Measurements from ENCODE around the gene ZNF805. TPM values are rescaled to one million over a fixed set of nuclear protein-coding genes. Genes with fewer than 3 reads are reported as not detected.

The ZNF805 gene
- total RNA-seq, 2 experiments from 2014 or later = 33.1 to 33.7 TPM

DNA sequence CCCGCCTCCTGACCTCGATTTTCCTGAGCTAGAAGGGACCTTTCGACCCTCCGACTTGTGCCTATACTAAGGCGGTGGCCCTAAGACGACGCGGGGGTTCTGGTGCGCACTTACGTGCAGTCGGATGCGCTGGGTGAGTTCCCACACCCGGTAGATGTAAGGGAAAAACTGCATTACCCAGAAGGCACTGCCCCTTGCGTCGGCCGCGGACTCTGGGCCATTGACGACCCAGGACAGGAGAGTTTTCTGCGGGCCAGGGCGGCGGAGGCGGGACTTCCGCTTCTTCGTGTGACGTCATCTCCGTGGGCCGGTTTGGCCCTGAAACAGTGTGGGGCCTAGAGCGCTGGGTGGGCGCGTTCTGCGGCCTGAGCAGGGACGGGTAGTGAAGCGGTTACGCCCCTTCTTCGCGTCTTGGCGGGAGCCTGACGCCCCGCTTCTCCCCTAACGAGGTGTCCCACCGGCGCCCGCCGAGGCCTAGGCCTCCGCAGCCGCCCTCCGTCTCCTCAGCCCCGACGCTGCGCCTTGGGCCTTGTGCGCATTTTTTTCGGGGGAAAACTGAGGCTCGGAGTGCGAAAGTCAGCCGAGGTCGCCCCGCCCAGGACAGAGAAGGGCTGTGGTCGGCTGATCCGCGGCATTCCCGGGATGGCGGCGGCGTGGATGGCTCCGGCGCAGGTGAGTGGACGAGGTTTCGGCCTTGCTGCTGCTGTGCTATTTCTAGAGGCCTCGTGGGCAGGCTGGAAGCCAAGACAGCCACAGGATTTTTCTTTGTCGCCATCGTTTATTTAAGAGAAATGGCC lies 39.9 kb downstream of the ZNF805 start, which contains the start of gene ZNF460:
ZNF460 (plus strand) TSS at position 321 of the 797 bp plus-strand sequence; CDS start at position 643, 322 bp downstream.
- Mint-ChIP-seq H3K36me3 (ENCODE audit: low read depth) (peaks cover 54% of the 10 kb centered on the region), H3K4me3 (no peak within 1 kb of the TSS), H3K27ac (no peak within 1 kb of the TSS), H3K9me3 (no peaks in the 10 kb centered on the region), H3K27me3 (no peaks in the 10 kb centered on the region), H3K4me1 (ENCODE audit: low read depth) (peaks cover 32% of the 10 kb centered on the region)
- DNase-seq (peak; percentile 94 to 98 (median 96)), ATAC-seq (ENCODE audit: poor library complexity) (peak; percentile 92)
- ChIA-PET CTCF (no interaction called here), POLR2A (interaction anchor here (1.0 kb wide), 3 partner anchors 39 to 89 kb away, joined by 3 to 4 read pairs (median 3); partner anchors contain the start of genes ZNF264 and ZNF805)
- Histone ChIP-seq H3K4me1 (ENCODE audit: insufficient read depth, low read length) (peaks cover 43% of the 10 kb centered on the region), H3K9me3 (ENCODE audit: control insufficient read depth in 1 of 2, insufficient read depth in 1 of 2, low read length in 2 of 2) (no peaks in the 10 kb centered on the region), H3K4me3 (ENCODE audit: low read length) (peak within 1 kb of the TSS; percentile 76), H3K36me3 (ENCODE audit: insufficient read depth, low read length) (peaks cover 22% of the 10 kb centered on the region), H3K27me3 (ENCODE audit: control insufficient read depth in 1 of 2, insufficient read depth in 2 of 2, low read length in 2 of 2) (no peaks in the 10 kb centered on the region), H3K27ac (ENCODE audit: low read depth in 1 of 2, low read length in 2 of 2) (peak within 1 kb of the TSS; percentile 95 to 100)
- TF ChIP-seq, protein P1, sequence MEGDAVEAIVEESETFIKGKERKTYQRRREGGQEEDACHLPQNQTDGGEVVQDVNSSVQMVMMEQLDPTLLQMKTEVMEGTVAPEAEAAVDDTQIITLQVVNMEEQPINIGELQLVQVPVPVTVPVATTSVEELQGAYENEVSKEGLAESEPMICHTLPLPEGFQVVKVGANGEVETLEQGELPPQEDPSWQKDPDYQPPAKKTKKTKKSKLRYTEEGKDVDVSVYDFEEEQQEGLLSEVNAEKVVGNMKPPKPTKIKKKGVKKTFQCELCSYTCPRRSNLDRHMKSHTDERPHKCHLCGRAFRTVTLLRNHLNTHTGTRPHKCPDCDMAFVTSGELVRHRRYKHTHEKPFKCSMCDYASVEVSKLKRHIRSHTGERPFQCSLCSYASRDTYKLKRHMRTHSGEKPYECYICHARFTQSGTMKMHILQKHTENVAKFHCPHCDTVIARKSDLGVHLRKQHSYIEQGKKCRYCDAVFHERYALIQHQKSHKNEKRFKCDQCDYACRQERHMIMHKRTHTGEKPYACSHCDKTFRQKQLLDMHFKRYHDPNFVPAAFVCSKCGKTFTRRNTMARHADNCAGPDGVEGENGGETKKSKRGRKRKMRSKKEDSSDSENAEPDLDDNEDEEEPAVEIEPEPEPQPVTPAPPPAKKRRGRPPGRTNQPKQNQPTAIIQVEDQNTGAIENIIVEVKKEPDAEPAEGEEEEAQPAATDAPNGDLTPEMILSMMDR (IDR thresholded peaks at IDR 0.05) = no peak
- intact Hi-C loops (cut with DNase I, micrococcal nuclease) = loop anchor here (1.0 to 5.0 kb wide), 9 partner anchors 40 to 887 kb away; partner anchors contain the start of genes TRAPPC2B (in 2 of the 2), ZNF304 (in 2 of the 2), ZNF543 (in 2 of the 2) and ZNF547 (in 2 of the 2)

GRCh38 chr19:57280962-57281400 lies 40.5 kb downstream of the ZNF805 start:
- TF ChIP-seq, protein P1 (IDR thresholded peaks at IDR 0.05) = no peak
- CTCF ChIA-PET = no interaction called here
- Mint-ChIP-seq H3K9me3 (no peaks in the 10 kb centered on the region), H3K27ac (no peak overlapping the region), H3K4me3 (no peak overlapping the region), H3K36me3 (ENCODE audit: low read depth) (peaks cover 54% of the 10 kb centered on the region), H3K27me3 (no peaks in the 10 kb centered on the region), H3K4me1 (ENCODE audit: low read depth) (peaks cover 33% of the 10 kb centered on the region)
- Histone ChIP-seq H3K27me3 (ENCODE audit: control insufficient read depth in 1 of 2, insufficient read depth in 2 of 2, low read length in 2 of 2) (no peaks in the 10 kb centered on the region), H3K9me3 (ENCODE audit: control insufficient read depth in 1 of 2, insufficient read depth in 1 of 2, low read length in 2 of 2) (no peaks in the 10 kb centered on the region), H3K27ac (ENCODE audit: low read depth in 1 of 2, low read length in 2 of 2) (peak overlapping the region; percentile 95 to 100), H3K4me3 (ENCODE audit: low read length) (peak overlapping the region; percentile 76), H3K36me3 (ENCODE audit: insufficient read depth, low read length) (peaks cover 28% of the 10 kb centered on the region), H3K4me1 (ENCODE audit: insufficient read depth, low read length) (peaks cover 43% of the 10 kb centered on the region)
- DNase-seq (peak in 10 of 14 experiments; percentile 2 to 75 (median 12)), ATAC-seq (ENCODE audit: poor library complexity) (no peak)
- intact Hi-C loops (cut with DNase I, micrococcal nuclease) = loop anchor here (1.0 to 5.0 kb wide), 9 partner anchors 40 to 888 kb away; partner anchors contain the start of genes TRAPPC2B (in 2 of the 2), ZNF304 (in 2 of the 2), ZNF543 (in 2 of the 2) and ZNF547 (in 2 of the 2)
- POLR2A ChIA-PET = interaction anchor here (0.6 to 1.0 kb wide), 2 partner anchors 40 to 869 kb away, joined by 3 read pairs; partner anchors contain the start of genes ZNF329 and ZNF805

- Histone ChIP-seq H3K9me3 (ENCODE audit: control insufficient read depth in 1 of 2, insufficient read depth in 1 of 2, low read length in 2 of 2) (peaks cover 3 to 7% of the 10 kb centered on the region in 2 experiments), H3K4me3 (ENCODE audit: low read length) (no peak overlapping the region), H3K4me1 (ENCODE audit: insufficient read depth, low read length) (peaks cover 43% of the 10 kb centered on the region), H3K27ac (ENCODE audit: low read depth in 1 of 2, low read length in 2 of 2) (no peak overlapping the region), H3K27me3 (ENCODE audit: control insufficient read depth in 1 of 2, insufficient read depth in 2 of 2, low read length in 2 of 2) (no peaks in the 10 kb centered on the region), H3K36me3 (ENCODE audit: insufficient read depth, low read length) (peaks cover 33% of the 10 kb centered on the region)
- Mint-ChIP-seq H3K27me3 (no peaks in the 10 kb centered on the region), H3K9me3 (peaks cover 3% of the 10 kb centered on the region), H3K4me1 (ENCODE audit: low read depth) (peaks cover 33% of the 10 kb centered on the region), H3K27ac (no peak overlapping the region), H3K4me3 (peak overlapping the region; percentile 87), H3K36me3 (ENCODE audit: low read depth) (peaks cover 63% of the 10 kb centered on the region)
- no peak for ATAC-seq (ENCODE audit: poor library complexity)
- ChIA-PET CTCF (interaction anchor here (0.7 kb wide), 1 partner anchor 25 kb away, joined by 3 read pairs; no protein-coding TSS in a partner anchor), POLR2A (interaction anchor here (1.0 kb wide), 1 partner anchor 868 kb away, joined by 3 read pairs; the partner anchor contains the start of gene ZNF329)
- intact Hi-C loops (cut with DNase I, micrococcal nuclease) = loop anchor here (5.0 kb wide), 2 partner anchors 40 to 70 kb away; partner anchors contain the start of genes ZNF304 (in 1 of the 2) and ZNF543 (in 1 of the 2)
- no peak for DNase-seq
- TF ChIP-seq, protein P1 (IDR thresholded peaks at IDR 0.05) = no peak
These were observed 41.7 kb downstream of the ZNF805 start for GRCh38 chr19:57282011-57282643.

Measured in CD4-positive, alpha-beta T cell (primary cell).